ENCODE data around the gene FALEC.

- no peak for TF ChIP-seq CTCF (IDR thresholded peaks at IDR 0.05; ENCODE audit: borderline replicate concordance, extremely low read depth, low read length, poor library complexity, severe bottlenecking)
- no peak for TF ChIP-seq EZH2 (IDR thresholded peaks at IDR 0.05; ENCODE audit: borderline replicate concordance, low read depth, low read length, severe bottlenecking)
These were observed 47.1 kb downstream of the FALEC start for GRCh38 chr1:150562446-150563339.

All from DND-41 (cell line).